ENCODE results near the gene MYH9. TPM values are rescaled to one million over a fixed set of nuclear protein-coding genes. Genes with fewer than 3 reads are reported as not detected.

MYH9 gene
- total RNA-seq, 1 experiment from 2014 or later = 788 TPM

DNA sequence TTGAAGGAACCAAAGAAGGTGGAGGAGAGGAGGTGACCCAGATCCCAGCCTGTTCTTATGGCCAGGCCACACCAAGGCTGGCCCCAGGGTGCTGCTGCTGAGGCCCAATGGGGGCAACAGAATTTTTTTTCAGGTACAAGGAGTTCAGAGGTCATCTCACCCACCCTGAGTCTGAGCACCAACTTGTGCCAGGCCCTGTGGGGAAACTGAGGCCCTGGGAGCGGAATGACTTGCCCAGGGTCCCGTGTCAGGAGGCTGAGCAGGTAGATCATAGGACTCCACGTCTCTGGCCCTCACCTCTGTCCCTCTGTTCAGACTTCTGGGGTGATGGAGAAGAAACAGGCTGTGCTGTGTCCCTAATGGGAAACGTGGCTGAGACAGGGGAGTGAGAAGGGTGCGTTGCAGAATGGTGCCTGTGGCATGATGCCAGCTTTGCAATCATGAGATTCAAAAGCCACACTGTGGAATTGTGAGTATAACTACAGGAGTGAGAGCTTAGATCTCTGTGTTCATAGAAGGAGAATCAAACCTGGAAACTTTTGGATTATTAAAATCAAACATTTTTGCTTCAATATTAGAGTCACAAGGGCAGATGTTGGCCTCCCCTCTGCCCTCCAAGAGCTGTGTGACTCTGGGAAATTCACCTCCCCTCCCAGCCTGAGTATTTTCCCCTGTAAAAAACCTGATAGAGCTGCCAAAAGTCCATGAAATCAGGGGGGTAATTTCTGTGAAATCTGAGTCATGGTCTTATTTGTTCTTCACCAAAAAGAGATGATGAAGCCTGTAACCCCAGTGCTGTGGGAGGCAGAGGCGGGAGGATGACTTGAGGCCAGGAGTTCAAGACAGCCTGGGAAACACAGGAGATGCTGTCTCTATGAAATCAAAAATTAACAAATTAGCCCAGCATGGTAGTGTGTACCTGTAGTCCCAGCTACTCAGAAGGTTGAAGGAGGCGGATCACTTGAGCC, 134.0 kb downstream of the MYH9 start:
- ATAC-seq = peak; percentile 54
- in situ Hi-C loops (cut with HindIII; ENCODE audit: low pct_unique_long_range_greater_than_20kb, low sequenced_read_pairs) = no loop called here
- POLR2A ChIA-PET = no interaction called here
- Histone ChIP-seq H3K36me3 (ENCODE audit: control insufficient read depth, insufficient read depth, low read length) (no peaks in the 10 kb centered on the region), H3K9me3 (ENCODE audit: control insufficient read depth, insufficient read depth, low read depth, low read length) (no peaks in the 10 kb centered on the region), H3K4me3 (ENCODE audit: low read depth in 2 of 2, low read length in 2 of 2) (peak overlapping the region; percentile 33 to 66), H3K27ac (ENCODE audit: low read length) (peak overlapping the region; percentile 76), H3K4me1 (ENCODE audit: control insufficient read depth, insufficient read depth, low read length) (peaks cover 5% of the 10 kb centered on the region; the same call in 1 of the 2 replicates), H3K27me3 (ENCODE audit: control insufficient read depth, insufficient read depth, low read length) (no peaks in the 10 kb centered on the region)
- TF ChIP-seq REST (IDR thresholded peaks at IDR 0.05; ENCODE audit: insufficient read depth in 1 of 2, low read depth in 2 of 2, low read length in 1 of 2) = no peak
- no peak for TF ChIP-seq TCF7L2 (IDR thresholded peaks at IDR 0.05; ENCODE audit: low read depth, low read length)
- no peak for TF ChIP-seq POLR2AphosphoS5 (IDR thresholded peaks at IDR 0.05; ENCODE audit: low read depth, low read length)
- TF ChIP-seq CTCF (IDR thresholded peaks at IDR 0.05) = no peak
- no peak for TF ChIP-seq SIN3A (IDR thresholded peaks at IDR 0.05; ENCODE audit: borderline replicate concordance, insufficient read depth, low read depth, low read length)
- intact Hi-C loops (cut with micrococcal nuclease; ENCODE audit: unreplicated experiment) = no loop called here
- DNase-seq (ENCODE audit: low read depth, low spot score) = no peak
- BruUV-seq (replicated peaks) = no TSS peak
- CTCF ChIA-PET = no interaction called here

DNA sequence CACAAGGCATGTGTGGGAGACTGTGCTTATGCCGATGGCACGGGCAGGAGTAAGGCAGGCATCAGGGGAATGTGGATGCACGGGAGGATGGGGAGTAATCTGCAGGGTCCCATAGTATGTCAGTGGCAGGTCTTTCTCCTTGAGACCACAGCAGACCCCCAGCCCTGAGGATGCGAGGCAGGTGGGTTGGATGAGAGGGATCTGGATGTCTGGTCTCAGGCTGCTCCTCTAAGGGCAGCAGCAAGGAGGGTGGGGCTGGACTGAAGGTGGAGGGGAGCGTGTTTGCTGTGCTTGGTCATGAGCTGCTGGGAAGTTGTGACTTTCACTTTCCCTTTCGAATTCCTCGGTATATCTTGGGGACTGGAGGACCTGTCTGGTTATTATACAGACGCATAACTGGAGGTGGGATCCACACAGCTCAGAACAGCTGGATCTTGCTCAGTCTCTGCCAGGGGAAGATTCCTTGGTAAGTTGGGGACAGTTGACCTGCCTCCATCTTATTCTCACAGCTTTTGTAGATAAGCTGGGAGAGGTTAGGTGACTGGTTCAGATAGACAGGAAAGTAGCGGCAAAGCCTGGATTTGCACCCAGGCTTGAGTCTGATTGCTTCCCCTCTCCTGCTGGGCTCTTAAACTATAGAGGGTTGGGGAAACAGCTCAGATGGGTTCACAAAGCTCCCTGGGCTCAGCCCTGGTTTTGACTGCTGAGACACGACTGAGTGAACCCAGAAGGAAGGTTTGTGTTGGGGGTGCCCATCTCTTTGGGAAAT, 134.8 kb downstream of the MYH9 start, which contains the start of gene APOL1:
Gene APOL1, plus strand, starts transcription at position 380 of the 769 bp plus-strand sequence. CDS start 1,823 bp downstream, outside the sequence.
- H3K9me3 ChIP-seq (ENCODE audit: control insufficient read depth, insufficient read depth, low read depth, low read length) = no peaks in the 10 kb centered on the region
- TF ChIP-seq CTCF (IDR thresholded peaks at IDR 0.05) (no peak), SIN3A (IDR thresholded peaks at IDR 0.05; ENCODE audit: borderline replicate concordance, insufficient read depth, low read depth, low read length) (no peak), REST (IDR thresholded peaks at IDR 0.05; ENCODE audit: insufficient read depth in 1 of 2, low read depth in 2 of 2, low read length in 1 of 2) (no peak), POLR2AphosphoS5 (IDR thresholded peaks at IDR 0.05; ENCODE audit: low read depth, low read length) (no peak), TCF7L2 (IDR thresholded peaks at IDR 0.05; ENCODE audit: low read depth, low read length) (no peak)
- intact Hi-C loops (cut with micrococcal nuclease; ENCODE audit: unreplicated experiment) = no loop called here
- H3K27ac ChIP-seq (ENCODE audit: low read length) = peak within 1 kb of the TSS; percentile 76
- in situ Hi-C loops (cut with HindIII; ENCODE audit: low pct_unique_long_range_greater_than_20kb, low sequenced_read_pairs) = no loop called here
- peaks cover 5% of the 10 kb centered on the region; the same call in 1 of the 2 replicates for H3K4me1 ChIP-seq (ENCODE audit: control insufficient read depth, insufficient read depth, low read length)
- POLR2A ChIA-PET = no interaction called here
- BruUV-seq (replicated peaks) = no TSS peak
- H3K36me3 ChIP-seq (ENCODE audit: control insufficient read depth, insufficient read depth, low read length) = no peaks in the 10 kb centered on the region
- DNase-seq (ENCODE audit: low read depth, low spot score) (no peak), ATAC-seq (peak; percentile 93)
- peak within 1 kb of the TSS; percentile 33 to 66 for H3K4me3 ChIP-seq (ENCODE audit: low read depth in 2 of 2, low read length in 2 of 2)
- H3K27me3 ChIP-seq (ENCODE audit: control insufficient read depth, insufficient read depth, low read length) = no peaks in the 10 kb centered on the region
- CTCF ChIA-PET = interaction anchor here (0.5 kb wide), 1 partner anchor 144 kb away, joined by 7 read pairs; no protein-coding TSS in a partner anchor

Measured in Panc1 (cell line).